HepG2 (cell line): ENCODE results near the gene YEATS4. TPM values are rescaled to one million over a fixed set of nuclear protein-coding genes. Genes with fewer than 3 reads are reported as not detected.

ENCODE experiments used
- ARID2 ChIP-seq: sonication (generic); formaldehyde crosslinking; IDR thresholded peaks from 2 replicates; pipeline ENCODE4 v1.8.1; 2022; ENCODE audit warnings: mild to moderate bottlenecking, missing genetic modification reagents, borderline replicate concordance
- CENPT ChIP-seq: sonication (generic); formaldehyde crosslinking; IDR thresholded peaks from 2 replicates; pipeline ENCODE4 v1.8.0; 2022; ENCODE audit warnings: low read depth, mild to moderate bottlenecking, moderate library complexity, missing genetic modification reagents
- DMAP1 ChIP-seq: IDR thresholded peaks from 2 replicates; pipeline ENCODE4 v1.6.1; 2016
- FLYWCH1 ChIP-seq: sonication (generic); formaldehyde crosslinking; IDR thresholded peaks from 2 replicates; pipeline ENCODE4 v1.8.1; 2023; ENCODE audit warnings: mild to moderate bottlenecking, missing genetic modification reagents
- HNRNPH1 ChIP-seq: fragments of 200-400 bp; formaldehyde crosslinking; optimal IDR thresholded peaks from 2 replicates; pipeline ENCODE3; 2017; ENCODE audit warnings: mild to moderate bottlenecking, low read depth, low read length
- KLF6 ChIP-seq: IDR thresholded peaks from 2 replicates; pipeline ENCODE4 v1.8.0; 2016; ENCODE audit warnings: missing biosample characterization, missing genetic modification reagents
- MXI1 ChIP-seq: IDR thresholded peaks from 3 replicates; pipeline ENCODE4 v1.6.1; 2012; ENCODE audit warnings: low read depth, low read length, inconsistent platforms, borderline replicate concordance
- NFIC ChIP-seq: IDR thresholded peaks from 2 replicates; pipeline ENCODE4 v1.6.1; 2012; ENCODE audit warnings: mild to moderate bottlenecking, low read length, inconsistent platforms
- NFKBIZ ChIP-seq: IDR thresholded peaks from 2 replicates; pipeline ENCODE4 v1.6.1; 2018; ENCODE audit warnings: missing genetic modification reagents, missing compliant biosample characterization
- RAD51 ChIP-seq: fragments of 450-650 bp; IDR thresholded peaks from 2 replicates; pipeline ENCODE4 v1.6.1; 2016; ENCODE audit warnings: borderline replicate concordance
- RBFOX2 ChIP-seq: fragments of 200-400 bp; formaldehyde crosslinking; IDR thresholded peaks from 2 replicates; pipeline ENCODE4 v1.6.1; 2017; ENCODE audit warnings: low read depth, mild to moderate bottlenecking, low read length
- SOX5 ChIP-seq: IDR thresholded peaks from 2 replicates; pipeline ENCODE4 v1.6.1; 2016; ENCODE audit warnings: borderline replicate concordance
- ZNF274 ChIP-seq: sonication (generic); formaldehyde crosslinking; IDR thresholded peaks from 2 replicates; pipeline ENCODE4 v1.5.1; 2020; ENCODE audit warnings: mild to moderate bottlenecking, missing genetic modification reagents
- ZNF430 ChIP-seq: sonication (generic); formaldehyde crosslinking; IDR thresholded peaks from 2 replicates; pipeline ENCODE4 v1.9.0; 2021; ENCODE audit warnings: mild to moderate bottlenecking, missing genetic modification reagents
- ZNF501 ChIP-seq: sonication (generic); formaldehyde crosslinking; IDR thresholded peaks from 2 replicates; pipeline ENCODE4 v1.5.1; 2020; ENCODE audit warnings: mild to moderate bottlenecking, moderate library complexity, missing genetic modification reagents
- ZNF841 ChIP-seq: sonication (generic); formaldehyde crosslinking; IDR thresholded peaks from 2 replicates; pipeline ENCODE4 v1.8.1; 2023; ENCODE audit warnings: missing genetic modification reagents, borderline replicate concordance
- polyA plus RNA-seq, 8 experiments: library from polyadenylated mRNA; depleted of rRNA in 3 of 8; stranded (reverse) in 7 of 8; unstranded in 1 of 8; fragments of >200 nt; fragmentation: Illumina TruSeq in 4 of 8; extraction: Trizol in 4 of 8; gene quantifications; 2 replicates each; pipeline versions ENCODE4 v1.2.1 to v1.2.3, GENCODE V29; 2011 to 2016; ENCODE audit warnings: low read depth in 4 of 8, missing spikeins in 1 of 8, mixed read lengths in 1 of 8; ENCODE audit not compliant: insufficient read depth in 1 of 8
- total RNA-seq, 5 experiments: library from RNA; depleted of rRNA; stranded (reverse); fragments of >200 nt; fragmentation: Illumina TruSeq; extraction: Trizol; gene quantifications; 2 replicates each; pipeline ENCODE4 v1.2.3, GENCODE V29; 2016; ENCODE audit warnings: low read depth in 1 of 5
- TF ChIP-seq, protein P1 (sequence below): sonication (generic); formaldehyde crosslinking; IDR thresholded peaks from 2 replicates; pipeline ENCODE4 v1.5.1; 2020; ENCODE audit warnings: missing genetic modification reagents, mild to moderate bottlenecking, borderline replicate concordance
- TF ChIP-seq, protein P2 (sequence below): IDR thresholded peaks from 2 replicates; pipeline ENCODE4 v1.6.1; 2012; ENCODE audit warnings: inconsistent platforms
- TF ChIP-seq, protein P3 (sequence below), 2 experiments: sonication (generic) in 1 of 2; formaldehyde crosslinking in 1 of 2; IDR thresholded peaks; 2 replicates each; pipeline versions ENCODE4 v1.6.1 to v1.9.0; 2014 to 2022; ENCODE audit warnings: antibody characterized with exemption in 1 of 2, borderline replicate concordance in 1 of 2, inconsistent platforms in 1 of 2, low read depth in 1 of 2, missing genetic modification reagents in 1 of 2
- TF ChIP-seq, protein P4 (sequence below): sonication (generic); formaldehyde crosslinking; IDR thresholded peaks from 2 replicates; pipeline ENCODE4 v1.8.1; 2022; ENCODE audit warnings: mild to moderate bottlenecking, missing genetic modification reagents

Gene YEATS4
- total and polyA plus RNA-seq, 2 of the 13 experiments (the other 11 are each of a cell fraction or from before 2014, with no cell fraction given) = 16.8 to 45.0 TPM

DNA sequence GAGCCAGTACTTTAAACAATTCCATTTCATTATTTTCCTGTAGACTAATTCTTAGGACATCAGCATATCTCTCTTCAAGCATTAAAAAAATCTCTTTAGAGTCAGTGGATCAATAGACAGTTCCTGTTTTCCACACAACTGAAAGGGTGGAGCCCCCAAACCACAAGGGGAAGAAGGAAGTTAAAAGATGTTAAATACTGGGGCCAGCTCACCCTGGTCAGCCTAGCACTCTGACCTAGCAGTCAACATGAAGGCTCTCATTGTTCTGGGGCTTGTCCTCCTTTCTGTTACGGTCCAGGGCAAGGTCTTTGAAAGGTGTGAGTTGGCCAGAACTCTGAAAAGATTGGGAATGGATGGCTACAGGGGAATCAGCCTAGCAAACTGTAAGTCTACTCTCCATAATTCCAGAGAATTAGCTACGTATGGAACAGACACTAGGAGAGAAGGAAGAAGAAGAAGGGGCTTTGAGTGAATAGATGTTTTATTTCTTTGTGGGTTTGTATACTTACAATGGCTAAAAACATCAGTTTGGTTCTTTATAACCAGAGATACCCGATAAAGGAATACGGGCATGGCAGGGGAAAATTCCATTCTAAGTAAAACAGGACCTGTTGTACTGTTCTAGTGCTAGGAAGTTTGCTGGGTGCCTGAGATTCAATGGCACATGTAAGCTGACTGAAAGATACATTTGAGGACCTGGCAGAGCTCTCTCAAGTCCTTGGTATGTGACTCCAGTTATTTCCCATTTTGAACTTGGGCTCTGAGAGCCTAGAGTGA lies 11.2 kb upstream of the YEATS4 start, which contains the start of gene LYZ (continued):
- TF ChIP-seq, protein P1, sequence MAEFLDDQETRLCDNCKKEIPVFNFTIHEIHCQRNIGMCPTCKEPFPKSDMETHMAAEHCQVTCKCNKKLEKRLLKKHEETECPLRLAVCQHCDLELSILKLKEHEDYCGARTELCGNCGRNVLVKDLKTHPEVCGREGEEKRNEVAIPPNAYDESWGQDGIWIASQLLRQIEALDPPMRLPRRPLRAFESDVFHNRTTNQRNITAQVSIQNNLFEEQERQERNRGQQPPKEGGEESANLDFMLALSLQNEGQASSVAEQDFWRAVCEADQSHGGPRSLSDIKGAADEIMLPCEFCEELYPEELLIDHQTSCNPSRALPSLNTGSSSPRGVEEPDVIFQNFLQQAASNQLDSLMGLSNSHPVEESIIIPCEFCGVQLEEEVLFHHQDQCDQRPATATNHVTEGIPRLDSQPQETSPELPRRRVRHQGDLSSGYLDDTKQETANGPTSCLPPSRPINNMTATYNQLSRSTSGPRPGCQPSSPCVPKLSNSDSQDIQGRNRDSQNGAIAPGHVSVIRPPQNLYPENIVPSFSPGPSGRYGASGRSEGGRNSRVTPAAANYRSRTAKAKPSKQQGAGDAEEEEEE (CRISPR knock-in tag) = no peak
- TF ChIP-seq DMAP1 (no peak), RAD51 (no peak), RBFOX2 (peak; percentile 90), FLYWCH1 (no peak), CENPT (CRISPR knock-in tag) (no peak), ARID2 (no peak), MXI1 (no peak; the same call in 2 of the 3 replicates), NFKBIZ (peak; percentile 90; the same call in 1 of the 2 replicates), KLF6 (CRISPR knock-in tag) (0 out of 2 replicates have a peak, but pooled peaks have one; percentile 64), ZNF430 (CRISPR knock-in tag) (peak; percentile 54; the same call in 1 of the 2 replicates), NFIC (peak; percentile 89; the same call in 1 of the 2 replicates), ZNF501 (CRISPR knock-in tag) (no peak), HNRNPH1 (no peak), ZNF274 (CRISPR knock-in tag) (no peak), ZNF841 (CRISPR knock-in tag) (no peak), SOX5 (CRISPR knock-in tag) (peak; percentile 91)
- TF ChIP-seq, protein P2, sequence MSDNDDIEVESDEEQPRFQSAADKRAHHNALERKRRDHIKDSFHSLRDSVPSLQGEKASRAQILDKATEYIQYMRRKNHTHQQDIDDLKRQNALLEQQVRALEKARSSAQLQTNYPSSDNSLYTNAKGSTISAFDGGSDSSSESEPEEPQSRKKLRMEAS = peak; percentile 48
- TF ChIP-seq, protein P3, sequence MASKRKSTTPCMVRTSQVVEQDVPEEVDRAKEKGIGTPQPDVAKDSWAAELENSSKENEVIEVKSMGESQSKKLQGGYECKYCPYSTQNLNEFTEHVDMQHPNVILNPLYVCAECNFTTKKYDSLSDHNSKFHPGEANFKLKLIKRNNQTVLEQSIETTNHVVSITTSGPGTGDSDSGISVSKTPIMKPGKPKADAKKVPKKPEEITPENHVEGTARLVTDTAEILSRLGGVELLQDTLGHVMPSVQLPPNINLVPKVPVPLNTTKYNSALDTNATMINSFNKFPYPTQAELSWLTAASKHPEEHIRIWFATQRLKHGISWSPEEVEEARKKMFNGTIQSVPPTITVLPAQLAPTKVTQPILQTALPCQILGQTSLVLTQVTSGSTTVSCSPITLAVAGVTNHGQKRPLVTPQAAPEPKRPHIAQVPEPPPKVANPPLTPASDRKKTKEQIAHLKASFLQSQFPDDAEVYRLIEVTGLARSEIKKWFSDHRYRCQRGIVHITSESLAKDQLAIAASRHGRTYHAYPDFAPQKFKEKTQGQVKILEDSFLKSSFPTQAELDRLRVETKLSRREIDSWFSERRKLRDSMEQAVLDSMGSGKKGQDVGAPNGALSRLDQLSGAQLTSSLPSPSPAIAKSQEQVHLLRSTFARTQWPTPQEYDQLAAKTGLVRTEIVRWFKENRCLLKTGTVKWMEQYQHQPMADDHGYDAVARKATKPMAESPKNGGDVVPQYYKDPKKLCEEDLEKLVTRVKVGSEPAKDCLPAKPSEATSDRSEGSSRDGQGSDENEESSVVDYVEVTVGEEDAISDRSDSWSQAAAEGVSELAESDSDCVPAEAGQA (IDR thresholded peaks at IDR 0.05; ENCODE audit: low read depth) = no peak
- TF ChIP-seq, protein P3 (CRISPR knock-in tag; IDR thresholded peaks at IDR 0.05; ENCODE audit: borderline replicate concordance) = no peak
- TF ChIP-seq, protein P4, sequence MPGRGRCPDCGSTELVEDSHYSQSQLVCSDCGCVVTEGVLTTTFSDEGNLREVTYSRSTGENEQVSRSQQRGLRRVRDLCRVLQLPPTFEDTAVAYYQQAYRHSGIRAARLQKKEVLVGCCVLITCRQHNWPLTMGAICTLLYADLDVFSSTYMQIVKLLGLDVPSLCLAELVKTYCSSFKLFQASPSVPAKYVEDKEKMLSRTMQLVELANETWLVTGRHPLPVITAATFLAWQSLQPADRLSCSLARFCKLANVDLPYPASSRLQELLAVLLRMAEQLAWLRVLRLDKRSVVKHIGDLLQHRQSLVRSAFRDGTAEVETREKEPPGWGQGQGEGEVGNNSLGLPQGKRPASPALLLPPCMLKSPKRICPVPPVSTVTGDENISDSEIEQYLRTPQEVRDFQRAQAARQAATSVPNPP (CRISPR knock-in tag) = no peak
